Central memory CD4-positive, alpha-beta T cell (primary cell): ENCODE results near the gene NT5DC1.
"Not testable (repeated sequence)": the region's sequence is repeated elsewhere in the genome, so short reads cannot be mapped to it uniquely, and the experiment has no call there.

ENCODE experiments used
- DNase-seq: peaks from one replicate; pipeline ENCODE4 v3.0.0; 2022

The NT5DC1 gene

GRCh38 chr6:116280161-116280932 lies 179.7 kb downstream of the NT5DC1 start:
- no peak for DNase-seq

DNA sequence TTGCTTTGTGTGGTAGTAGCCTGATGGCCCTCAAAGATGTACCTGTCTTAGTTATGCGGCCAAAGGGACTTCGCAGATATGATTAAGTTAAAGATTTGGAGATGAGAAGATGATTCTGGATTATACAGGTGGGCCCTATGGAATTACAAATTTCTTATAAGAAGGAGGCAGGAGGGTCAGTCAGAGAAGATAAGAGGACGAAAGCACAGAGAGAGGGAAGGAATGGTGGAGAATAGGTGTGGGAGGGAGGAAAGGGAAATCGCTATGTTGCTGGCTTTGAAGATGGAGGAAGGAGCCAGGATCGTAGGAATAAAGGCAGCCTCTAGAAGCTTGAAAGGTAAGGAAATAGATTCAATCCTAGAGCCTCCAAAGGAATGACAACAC lies 180.3 kb downstream of the NT5DC1 start:
- no peak for DNase-seq

GRCh38 chr6:116282698-116283097 lies 182.0 kb downstream of the NT5DC1 start:
- no peak for DNase-seq

GRCh38 chr6:116283191-116283590 lies 182.5 kb downstream of the NT5DC1 start:
- DNase-seq: no peak

GRCh38 chr6:116284984-116285383 lies 184.3 kb downstream of the NT5DC1 start:
- DNase-seq: not testable (repeated sequence)

DNA sequence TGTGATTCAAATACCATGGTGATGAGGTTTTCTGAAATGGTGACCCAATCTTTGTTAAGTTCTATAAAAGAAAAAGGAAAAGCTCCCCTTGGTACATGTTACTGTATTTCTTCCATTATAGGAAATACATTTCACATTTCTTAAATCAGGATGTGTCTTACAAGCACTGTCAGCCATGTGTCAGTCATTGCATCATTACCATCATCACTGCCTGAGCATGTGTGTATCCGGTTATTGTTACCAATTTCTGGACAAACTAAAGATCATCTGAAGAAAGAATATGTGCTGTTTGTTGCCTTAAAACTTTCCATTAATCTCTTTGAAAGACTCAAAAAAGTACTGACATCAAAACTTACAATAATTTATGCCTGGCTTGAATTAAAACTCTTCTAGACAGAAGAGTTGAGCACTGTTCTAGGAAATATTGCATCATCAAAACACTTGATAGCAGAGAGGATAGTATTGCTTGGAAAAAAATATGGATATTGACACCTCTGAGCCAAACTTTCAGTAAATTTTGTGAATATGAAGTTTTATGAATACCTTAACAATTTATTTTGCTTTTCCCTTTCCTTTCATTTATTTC lies 186.2 kb downstream of the NT5DC1 start:
- DNase-seq: no peak

GRCh38 chr6:116287689-116288282 lies 187.1 kb downstream of the NT5DC1 start:
- DNase-seq: peak; percentile 46

- no peak for DNase-seq
Observed at GRCh38 chr6:116289876-116290275, 189.2 kb downstream of the NT5DC1 start.

DNA sequence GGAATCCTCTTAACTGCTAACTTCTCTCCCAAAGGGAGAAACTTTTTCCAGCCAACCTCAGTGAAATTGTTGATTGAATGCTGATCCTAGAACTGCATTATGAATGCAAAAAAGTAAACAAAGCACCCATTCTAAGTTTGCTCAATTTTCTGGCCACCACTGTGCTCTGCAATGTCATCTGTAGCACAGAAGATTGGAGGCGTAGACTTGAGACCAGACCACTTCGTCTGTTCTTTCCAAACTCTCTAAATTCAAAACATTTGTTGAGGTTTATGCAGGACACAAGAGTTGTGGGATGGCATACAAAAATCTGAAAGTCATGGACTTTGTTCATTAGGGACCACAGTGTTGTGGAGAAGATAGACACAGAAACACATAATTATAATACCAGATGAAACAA lies 190.1 kb downstream of the NT5DC1 start:
- no peak for DNase-seq

DNA sequence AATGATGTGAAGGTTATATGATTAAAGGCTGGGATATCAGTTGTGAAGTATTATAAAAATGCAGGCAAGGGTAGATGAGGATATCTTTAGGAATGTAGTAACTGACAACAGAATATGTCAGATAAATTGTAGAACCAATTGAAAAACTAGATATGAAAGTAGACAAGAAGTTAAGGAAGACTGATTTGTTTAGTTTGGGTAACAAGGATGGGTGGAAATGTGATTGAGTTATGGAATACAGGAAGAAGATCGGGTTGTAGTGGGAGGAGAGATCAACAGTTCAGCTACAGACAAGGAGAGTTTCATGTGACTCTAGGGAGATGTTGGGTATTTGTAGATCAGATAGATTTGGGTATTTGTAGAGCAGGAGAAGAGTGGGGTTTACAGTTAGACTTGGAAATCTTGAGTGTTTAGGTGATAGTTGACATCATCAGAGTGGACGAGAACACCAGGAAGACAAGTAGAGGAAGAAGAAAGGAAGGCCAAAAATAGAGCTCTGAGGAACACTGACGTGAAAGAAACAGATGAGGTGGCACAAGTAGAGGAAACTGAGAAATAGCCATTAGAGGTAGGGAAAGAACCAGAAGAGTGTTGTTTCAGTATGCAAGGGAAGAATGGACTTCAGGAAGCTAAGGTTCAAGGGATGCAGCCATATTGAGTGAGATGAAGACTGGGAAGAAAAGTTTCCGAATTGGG lies 191.2 kb downstream of the NT5DC1 start:
- DNase-seq: no peak

- DNase-seq: no peak
Observed at GRCh38 chr6:116292553-116292952, 191.9 kb downstream of the NT5DC1 start.

- DNase-seq: no peak
Observed at GRCh38 chr6:116298273-116298672, 197.6 kb downstream of the NT5DC1 start.

- DNase-seq: no peak
Observed at GRCh38 chr6:116298973-116299372, 198.3 kb downstream of the NT5DC1 start.
